Jurkat, Clone E6-1 (cell line): ENCODE results near the gene FRK.

Source experiments
- DNase-seq: peaks from one replicate; pipeline ENCODE4 v3.0.0-alpha.2; 2011; ENCODE audit warnings: low read depth, low spot score
- H3K4me3 ChIP-seq: 2 replicates; pipeline ENCODE4 v1.5.1; 2011; ENCODE audit warnings: mild to moderate bottlenecking, low read length, control low read depth, moderate library complexity

FRK gene

GRCh38 chr6:116015561-116015960 lies 45.1 kb downstream of the FRK start:
- no peak for DNase-seq
- H3K4me3 ChIP-seq = no peak overlapping the region

- no peak for DNase-seq
- no peak overlapping the region for H3K4me3 ChIP-seq
These were observed 47.7 kb downstream of the FRK start for GRCh38 chr6:116012951-116013350.

- no peak overlapping the region for H3K4me3 ChIP-seq
- DNase-seq = no peak
These were observed 48.2 kb downstream of the FRK start for GRCh38 chr6:116012471-116012949.

- DNase-seq = no peak
- no peak overlapping the region for H3K4me3 ChIP-seq
These were observed 49.2 kb downstream of the FRK start for GRCh38 chr6:116011520-116011919.

- no peak overlapping the region for H3K4me3 ChIP-seq
- DNase-seq = peak; percentile 11
These were observed 49.8 kb downstream of the FRK start for GRCh38 chr6:116010790-116011401.

DNA sequence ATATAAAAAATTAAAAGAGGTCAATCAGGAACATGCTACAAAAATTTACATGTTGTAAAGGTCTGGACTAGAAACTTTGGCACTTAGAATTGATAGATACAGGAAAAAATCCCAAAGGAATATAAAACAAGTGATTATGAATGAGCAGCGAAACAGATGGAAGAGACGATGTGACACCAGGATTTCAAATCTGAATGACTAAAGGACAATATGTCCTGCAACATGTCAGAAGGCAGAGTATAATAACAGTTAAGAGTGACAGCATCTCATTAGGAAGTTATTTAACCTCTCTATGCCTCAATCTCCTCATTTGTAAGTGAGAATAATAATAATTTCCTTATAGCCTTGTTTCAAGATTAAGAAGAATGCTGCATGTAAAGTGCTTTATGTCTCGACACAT lies 50.3 kb downstream of the FRK start:
- DNase-seq = no peak

GRCh38 chr6:116008470-116009243 lies 52.0 kb downstream of the FRK start:
- H3K4me3 ChIP-seq = no peak overlapping the region
- no peak for DNase-seq

More for the DNA sequence above, 50.3 kb downstream of the FRK start:
- H3K4me3 ChIP-seq = no peak overlapping the region

DNA sequence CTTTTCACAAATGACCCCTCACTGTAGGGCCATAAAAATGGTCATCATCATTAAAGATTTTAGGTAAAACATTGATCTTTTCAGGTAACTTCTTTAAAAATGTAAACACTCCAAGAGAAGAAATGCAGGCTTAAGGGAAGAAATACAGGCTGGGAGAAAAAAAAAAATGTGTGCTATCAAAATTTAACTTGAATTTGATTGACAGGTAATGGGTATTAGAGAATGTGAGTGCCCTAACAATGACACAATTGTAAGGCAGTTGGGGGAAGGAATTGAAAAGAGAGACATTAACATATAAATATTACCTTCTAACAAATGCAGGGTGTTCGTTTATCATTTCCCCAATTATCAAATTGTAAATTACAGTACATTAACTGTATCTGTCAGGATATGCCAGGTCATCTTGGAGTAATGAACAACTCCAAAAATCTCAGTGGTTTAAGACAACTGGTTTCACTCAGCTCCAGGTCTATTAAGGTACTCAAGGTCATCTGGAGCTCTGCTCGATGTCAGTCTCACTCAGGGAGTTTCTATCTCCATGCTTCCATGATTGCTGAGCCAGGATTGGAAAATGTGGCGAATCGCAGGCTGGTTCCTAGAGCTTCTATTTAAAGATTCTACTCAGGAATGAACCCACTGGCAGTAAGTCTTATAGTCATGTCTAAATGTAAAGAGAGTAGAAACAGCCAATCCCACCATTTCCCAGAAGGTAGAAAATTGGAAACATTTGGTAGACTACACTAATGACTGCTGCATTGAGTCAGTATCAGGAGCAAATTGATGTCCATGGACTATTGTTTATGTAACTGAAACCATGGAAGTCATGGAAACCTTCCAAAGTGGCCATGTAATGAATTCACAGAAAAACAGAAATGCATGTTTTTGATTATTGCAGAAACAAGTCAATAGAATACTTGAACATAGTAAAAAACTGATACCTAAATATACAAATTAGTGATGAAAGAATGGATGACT lies 55.6 kb downstream of the FRK start:
- H3K4me3 ChIP-seq = no peak overlapping the region
- no peak for DNase-seq

DNA sequence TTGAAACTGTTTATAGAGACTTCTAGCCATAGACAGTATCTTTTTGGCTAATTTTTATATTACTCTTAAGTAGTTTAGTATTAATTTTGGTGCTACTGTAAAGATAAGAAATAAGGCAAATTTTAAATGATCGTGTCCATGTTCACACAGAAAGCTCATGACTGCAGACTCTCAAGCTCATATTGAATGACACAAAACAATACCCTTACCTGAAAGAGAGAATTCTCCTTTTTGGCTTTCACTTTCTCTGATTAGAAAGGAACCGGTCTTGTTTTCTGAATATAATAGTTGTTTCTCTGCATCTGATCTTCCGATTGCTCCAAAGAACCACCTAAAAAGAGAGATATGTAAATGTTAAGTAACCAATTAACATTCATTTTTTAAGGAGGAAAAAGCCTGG lies 57.0 kb downstream of the FRK start:
- no peak overlapping the region for H3K4me3 ChIP-seq
- no peak for DNase-seq

- H3K4me3 ChIP-seq = no peak overlapping the region
- no peak for DNase-seq
These were observed 57.9 kb downstream of the FRK start for GRCh38 chr6:116002756-116003155.

GRCh38 chr6:115999235-115999634 lies 61.5 kb downstream of the FRK start:
- no peak for DNase-seq
- no peak overlapping the region for H3K4me3 ChIP-seq

- no peak for DNase-seq
- H3K4me3 ChIP-seq = no peak overlapping the region
These were observed 62.6 kb downstream of the FRK start for GRCh38 chr6:115997990-115998585.

GRCh38 chr6:115986026-115986425 lies 74.7 kb downstream of the FRK start:
- H3K4me3 ChIP-seq = no peak overlapping the region
- no peak for DNase-seq

DNA sequence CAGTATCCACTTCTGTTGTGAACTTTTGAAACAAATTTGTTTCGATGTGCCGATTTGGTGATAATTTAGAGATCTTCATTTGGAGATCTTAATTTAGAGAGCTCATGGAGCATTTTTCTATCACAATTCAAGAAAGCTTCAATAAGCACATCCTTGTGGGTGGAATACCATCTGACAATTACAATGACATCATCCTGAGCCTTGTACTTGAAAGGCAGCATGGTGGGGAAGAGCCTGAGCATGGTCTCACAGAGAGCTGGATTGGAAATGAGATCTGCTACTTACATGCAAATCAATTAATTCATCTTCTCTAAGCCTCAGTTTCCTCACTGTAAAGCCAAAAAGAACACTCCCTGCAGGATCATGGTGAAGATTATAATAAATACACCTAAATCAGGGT lies 75.9 kb downstream of the FRK start:
- no peak overlapping the region for H3K4me3 ChIP-seq
- no peak for DNase-seq

- DNase-seq = no peak
- H3K4me3 ChIP-seq = no peak overlapping the region
These were observed 76.7 kb downstream of the FRK start for GRCh38 chr6:115983998-115984397.

DNA sequence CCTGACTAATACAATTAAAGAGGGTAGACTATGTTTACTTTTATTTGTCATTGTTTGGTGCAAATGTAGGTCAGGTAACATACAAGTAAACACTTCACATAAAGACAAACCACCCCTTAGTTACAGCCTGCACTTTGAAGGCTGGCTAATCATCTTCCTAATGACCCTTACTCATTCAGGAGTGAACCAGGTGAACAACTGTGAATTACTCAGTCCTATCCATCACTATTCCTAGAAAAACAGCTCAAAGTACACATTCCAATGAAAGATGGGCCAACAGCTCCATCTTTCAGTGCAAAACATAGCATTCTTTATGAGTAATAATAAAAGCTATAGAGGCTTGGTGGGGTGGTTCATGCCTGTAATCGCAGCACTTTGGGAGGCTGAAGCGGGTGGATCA lies 78.2 kb downstream of the FRK start:
- no peak overlapping the region for H3K4me3 ChIP-seq
- no peak for DNase-seq

DNA sequence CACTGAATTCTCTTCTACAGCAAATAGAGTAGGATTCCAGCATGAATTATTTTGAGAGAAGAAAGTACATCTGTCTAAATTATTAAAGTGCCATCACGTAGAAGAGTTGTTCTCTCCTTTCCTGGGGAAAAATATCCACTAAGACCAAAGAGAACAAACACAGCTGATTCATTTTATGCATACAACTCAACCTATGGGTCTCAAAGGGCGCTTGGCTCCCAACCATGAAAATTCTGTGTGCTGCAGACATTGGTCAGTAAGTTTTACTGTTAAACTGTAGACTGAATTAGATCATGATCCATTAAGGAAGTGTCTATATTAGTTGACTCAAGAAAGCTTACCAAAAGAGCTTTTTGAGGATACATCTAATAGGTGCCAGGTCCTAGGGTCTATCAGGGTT lies 83.5 kb downstream of the FRK start:
- DNase-seq = no peak
- no peak overlapping the region for H3K4me3 ChIP-seq

GRCh38 chr6:115976321-115976870 lies 84.3 kb downstream of the FRK start:
- DNase-seq = no peak
- no peak overlapping the region for H3K4me3 ChIP-seq

- H3K4me3 ChIP-seq = no peak overlapping the region
- DNase-seq = no peak
These were observed 88.0 kb downstream of the FRK start for GRCh38 chr6:115972679-115973078.
